ENCODE results near the gene TECPR2.

Gene TECPR2, protein sequence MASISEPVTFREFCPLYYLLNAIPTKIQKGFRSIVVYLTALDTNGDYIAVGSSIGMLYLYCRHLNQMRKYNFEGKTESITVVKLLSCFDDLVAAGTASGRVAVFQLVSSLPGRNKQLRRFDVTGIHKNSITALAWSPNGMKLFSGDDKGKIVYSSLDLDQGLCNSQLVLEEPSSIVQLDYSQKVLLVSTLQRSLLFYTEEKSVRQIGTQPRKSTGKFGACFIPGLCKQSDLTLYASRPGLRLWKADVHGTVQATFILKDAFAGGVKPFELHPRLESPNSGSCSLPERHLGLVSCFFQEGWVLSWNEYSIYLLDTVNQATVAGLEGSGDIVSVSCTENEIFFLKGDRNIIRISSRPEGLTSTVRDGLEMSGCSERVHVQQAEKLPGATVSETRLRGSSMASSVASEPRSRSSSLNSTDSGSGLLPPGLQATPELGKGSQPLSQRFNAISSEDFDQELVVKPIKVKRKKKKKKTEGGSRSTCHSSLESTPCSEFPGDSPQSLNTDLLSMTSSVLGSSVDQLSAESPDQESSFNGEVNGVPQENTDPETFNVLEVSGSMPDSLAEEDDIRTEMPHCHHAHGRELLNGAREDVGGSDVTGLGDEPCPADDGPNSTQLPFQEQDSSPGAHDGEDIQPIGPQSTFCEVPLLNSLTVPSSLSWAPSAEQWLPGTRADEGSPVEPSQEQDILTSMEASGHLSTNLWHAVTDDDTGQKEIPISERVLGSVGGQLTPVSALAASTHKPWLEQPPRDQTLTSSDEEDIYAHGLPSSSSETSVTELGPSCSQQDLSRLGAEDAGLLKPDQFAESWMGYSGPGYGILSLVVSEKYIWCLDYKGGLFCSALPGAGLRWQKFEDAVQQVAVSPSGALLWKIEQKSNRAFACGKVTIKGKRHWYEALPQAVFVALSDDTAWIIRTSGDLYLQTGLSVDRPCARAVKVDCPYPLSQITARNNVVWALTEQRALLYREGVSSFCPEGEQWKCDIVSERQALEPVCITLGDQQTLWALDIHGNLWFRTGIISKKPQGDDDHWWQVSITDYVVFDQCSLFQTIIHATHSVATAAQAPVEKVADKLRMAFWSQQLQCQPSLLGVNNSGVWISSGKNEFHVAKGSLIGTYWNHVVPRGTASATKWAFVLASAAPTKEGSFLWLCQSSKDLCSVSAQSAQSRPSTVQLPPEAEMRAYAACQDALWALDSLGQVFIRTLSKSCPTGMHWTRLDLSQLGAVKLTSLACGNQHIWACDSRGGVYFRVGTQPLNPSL (N-terminal part only)

DNA sequence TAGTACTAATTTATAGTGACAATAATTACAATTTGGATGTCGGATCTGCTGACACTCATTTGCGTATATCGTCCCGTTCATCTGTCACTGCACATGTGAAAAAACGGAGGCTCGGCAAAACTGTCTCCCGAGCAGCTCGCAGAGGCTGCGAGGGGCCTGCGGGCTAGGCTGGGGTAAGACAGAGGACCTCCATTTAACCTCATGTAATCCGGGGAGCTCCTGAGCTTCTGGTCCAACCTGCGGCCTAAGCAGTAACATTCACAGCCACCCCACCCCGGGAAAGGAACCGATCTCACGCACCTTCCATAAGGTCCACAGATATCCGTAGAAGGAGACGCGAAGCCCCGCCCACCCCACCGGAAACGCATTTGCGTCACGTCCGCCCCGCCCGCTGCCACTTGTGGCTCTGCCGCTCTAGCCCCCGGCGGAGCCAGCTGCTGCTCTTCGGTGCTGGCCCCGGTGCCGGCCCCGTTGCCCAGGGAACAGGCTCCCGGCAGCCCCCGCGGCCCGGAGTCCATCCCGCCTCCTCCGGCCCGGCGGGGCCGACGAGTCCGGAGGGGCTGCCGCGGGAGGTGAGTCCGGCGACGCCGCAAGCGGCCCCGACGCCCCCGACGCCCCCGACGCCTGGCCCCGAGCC, at the start of gene TECPR2, which contains the start of gene CINP:
TECPR2 (plus strand) TSS at position 397 of the 637 bp plus-strand sequence. CDS start 13,781 bp downstream, outside the sequence.
CINP (minus strand) TSS at position 346 of the 637 bp plus-strand sequence; CDS start at position 307, 39 bp downstream.
- H3K4me3 ChIP-seq (ENCODE audit: low read depth, low read length) = peak within 1 kb of the TSS; percentile 75
- in situ Hi-C loops (cut with HindIII; ENCODE audit: low sequenced_read_pairs) = no loop called here
- peak; percentile 87 for DNase-seq (ENCODE audit: low read depth)
- TF ChIP-seq, protein P1, sequence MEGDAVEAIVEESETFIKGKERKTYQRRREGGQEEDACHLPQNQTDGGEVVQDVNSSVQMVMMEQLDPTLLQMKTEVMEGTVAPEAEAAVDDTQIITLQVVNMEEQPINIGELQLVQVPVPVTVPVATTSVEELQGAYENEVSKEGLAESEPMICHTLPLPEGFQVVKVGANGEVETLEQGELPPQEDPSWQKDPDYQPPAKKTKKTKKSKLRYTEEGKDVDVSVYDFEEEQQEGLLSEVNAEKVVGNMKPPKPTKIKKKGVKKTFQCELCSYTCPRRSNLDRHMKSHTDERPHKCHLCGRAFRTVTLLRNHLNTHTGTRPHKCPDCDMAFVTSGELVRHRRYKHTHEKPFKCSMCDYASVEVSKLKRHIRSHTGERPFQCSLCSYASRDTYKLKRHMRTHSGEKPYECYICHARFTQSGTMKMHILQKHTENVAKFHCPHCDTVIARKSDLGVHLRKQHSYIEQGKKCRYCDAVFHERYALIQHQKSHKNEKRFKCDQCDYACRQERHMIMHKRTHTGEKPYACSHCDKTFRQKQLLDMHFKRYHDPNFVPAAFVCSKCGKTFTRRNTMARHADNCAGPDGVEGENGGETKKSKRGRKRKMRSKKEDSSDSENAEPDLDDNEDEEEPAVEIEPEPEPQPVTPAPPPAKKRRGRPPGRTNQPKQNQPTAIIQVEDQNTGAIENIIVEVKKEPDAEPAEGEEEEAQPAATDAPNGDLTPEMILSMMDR (IDR thresholded peaks at IDR 0.05; ENCODE audit: low read depth, low read length, missing control alignments) = no peak

- peak; percentile 60 for DNase-seq (ENCODE audit: low read depth)
- TF ChIP-seq, protein P1 (IDR thresholded peaks at IDR 0.05; ENCODE audit: low read depth, low read length, missing control alignments) = peak; percentile 78
- in situ Hi-C loops (cut with HindIII; ENCODE audit: low sequenced_read_pairs) = loop anchor here (25.0 kb wide), 1 partner anchor 227 kb away; the partner anchor contains the start of gene HSP90AA1
- peak overlapping the region; percentile 34 for H3K4me3 ChIP-seq (ENCODE audit: low read depth, low read length)
Observed at GRCh38 chr14:102314242-102315011, 48.3 kb upstream of the TECPR2 start.

- DNase-seq (ENCODE audit: low read depth) = no peak
- no peak overlapping the region for H3K4me3 ChIP-seq (ENCODE audit: low read depth, low read length)
- TF ChIP-seq, protein P1 (IDR thresholded peaks at IDR 0.05; ENCODE audit: low read depth, low read length, missing control alignments) = no peak
- in situ Hi-C loops (cut with HindIII; ENCODE audit: low sequenced_read_pairs) = loop anchor here (25.0 kb wide), 1 partner anchor 228 kb away; the partner anchor contains the start of gene HSP90AA1
Observed at GRCh38 chr14:102315121-102315520, 47.6 kb upstream of the TECPR2 start.

GRCh38 chr14:102316338-102316742, 46.4 kb upstream of the TECPR2 start:
- peak overlapping the region; percentile 50 for H3K4me3 ChIP-seq (ENCODE audit: low read depth, low read length)
- peak; percentile 88 for DNase-seq (ENCODE audit: low read depth)
- in situ Hi-C loops (cut with HindIII; ENCODE audit: low sequenced_read_pairs) = loop anchor here (25.0 kb wide), 1 partner anchor 229 kb away; the partner anchor contains the start of gene HSP90AA1
- TF ChIP-seq, protein P1 (IDR thresholded peaks at IDR 0.05; ENCODE audit: low read depth, low read length, missing control alignments) = no peak

DNA sequence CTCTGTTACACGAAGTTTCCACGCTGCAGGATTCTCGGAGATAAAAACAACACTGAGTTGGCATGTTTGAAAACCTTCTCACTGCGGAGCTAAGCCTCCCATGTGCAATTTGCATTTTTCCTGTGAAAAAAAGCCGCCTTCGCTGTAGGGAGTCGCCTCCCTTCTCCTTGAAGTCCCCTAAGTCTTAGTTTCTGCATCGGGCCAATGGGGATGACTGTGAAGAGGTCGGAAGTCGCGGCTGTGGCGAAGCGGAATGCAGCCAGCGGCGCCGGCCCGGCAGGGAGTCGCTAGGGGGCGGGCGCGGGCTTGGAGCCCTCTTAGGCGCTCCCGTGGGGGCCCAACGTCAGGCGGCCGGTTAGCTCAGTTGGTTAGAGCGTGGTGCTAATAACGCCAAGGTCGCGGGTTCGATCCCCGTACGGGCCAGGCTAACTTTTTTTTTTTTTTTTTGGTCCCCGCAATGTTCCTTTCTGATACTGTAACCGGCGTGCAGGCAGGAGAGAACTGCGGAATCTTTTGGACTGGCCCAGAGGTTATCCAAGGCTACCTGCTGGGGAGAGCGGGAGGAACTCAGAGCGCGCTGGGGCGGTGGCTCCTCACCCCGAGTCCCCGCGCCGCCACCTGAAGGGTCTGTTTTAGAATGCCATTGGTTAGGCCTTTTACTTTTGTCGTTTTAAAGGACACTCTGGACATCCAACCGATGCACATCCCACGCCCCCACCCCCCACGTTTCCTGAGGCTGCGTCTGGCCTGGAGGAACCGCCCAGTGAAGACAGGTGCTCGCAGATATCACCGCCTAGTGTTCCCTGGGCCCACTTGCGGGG, 45.8 kb upstream of the TECPR2 start:
- peak; percentile 90 for DNase-seq (ENCODE audit: low read depth)
- peak overlapping the region; percentile 50 for H3K4me3 ChIP-seq (ENCODE audit: low read depth, low read length)
- TF ChIP-seq, protein P1 (IDR thresholded peaks at IDR 0.05; ENCODE audit: low read depth, low read length, missing control alignments) = peak; percentile 40
- in situ Hi-C loops (cut with HindIII; ENCODE audit: low sequenced_read_pairs) = loop anchor here (25.0 kb wide), 1 partner anchor 230 kb away; the partner anchor contains the start of gene HSP90AA1

All from astrocyte of the cerebellum (primary cell).